Activated CD4-positive, alpha-beta T cell treated with anti-CD3 and anti-CD28 coated beads, Interleukin-2, Interleukin-6, amounts not matched to agents 100 ng/mL and 50 ng/mL, durations not matched to agents 16 hours and 8 hours (primary cell): ENCODE results near the gene RTL1.

Experiments
- DNase-seq: peaks from one replicate; pipeline ENCODE4 v3.0.0-alpha.2; 2020

The RTL1 gene

GRCh38 chr14:100864960-100865681, 38.4 kb downstream of the RTL1 start:
- no peak for DNase-seq

GRCh38 chr14:100864206-100864605, 39.3 kb downstream of the RTL1 start:
- DNase-seq: no peak

GRCh38 chr14:100862793-100863192, 40.7 kb downstream of the RTL1 start:
- no peak for DNase-seq

GRCh38 chr14:100862277-100862676, 41.2 kb downstream of the RTL1 start:
- DNase-seq: no peak

- no peak for DNase-seq
Measured at GRCh38 chr14:100861937-100862247, 41.6 kb downstream of the RTL1 start.

- DNase-seq: no peak
Measured at GRCh38 chr14:100861188-100861936, 42.2 kb downstream of the RTL1 start.

- no peak for DNase-seq
Measured at GRCh38 chr14:100860556-100861187, 42.9 kb downstream of the RTL1 start.

GRCh38 chr14:100859781-100860180, 43.7 kb downstream of the RTL1 start:
- DNase-seq: no peak

GRCh38 chr14:100858838-100859220, 44.7 kb downstream of the RTL1 start:
- DNase-seq: no peak

GRCh38 chr14:100857923-100858837, 45.3 kb downstream of the RTL1 start:
- DNase-seq: no peak

GRCh38 chr14:100857233-100857922, 46.1 kb downstream of the RTL1 start:
- DNase-seq: no peak

- no peak for DNase-seq
Measured at GRCh38 chr14:100856056-100856950, 47.2 kb downstream of the RTL1 start.

GRCh38 chr14:100855256-100855930, 48.1 kb downstream of the RTL1 start:
- DNase-seq: no peak

GRCh38 chr14:100854435-100854834, 49.1 kb downstream of the RTL1 start:
- no peak for DNase-seq

- DNase-seq: no peak
Measured at GRCh38 chr14:100851946-100852620, 51.4 kb downstream of the RTL1 start.

GRCh38 chr14:100851586-100851916, 52.0 kb downstream of the RTL1 start:
- DNase-seq: no peak

- peak; percentile 87 for DNase-seq
Measured at GRCh38 chr14:100850841-100851585, 52.5 kb downstream of the RTL1 start.

GRCh38 chr14:100849115-100849781, 54.3 kb downstream of the RTL1 start:
- no peak for DNase-seq

GRCh38 chr14:100846309-100846859, 57.1 kb downstream of the RTL1 start:
- no peak for DNase-seq
